Measurements from ENCODE around the gene MADD.

MADD gene

DNA sequence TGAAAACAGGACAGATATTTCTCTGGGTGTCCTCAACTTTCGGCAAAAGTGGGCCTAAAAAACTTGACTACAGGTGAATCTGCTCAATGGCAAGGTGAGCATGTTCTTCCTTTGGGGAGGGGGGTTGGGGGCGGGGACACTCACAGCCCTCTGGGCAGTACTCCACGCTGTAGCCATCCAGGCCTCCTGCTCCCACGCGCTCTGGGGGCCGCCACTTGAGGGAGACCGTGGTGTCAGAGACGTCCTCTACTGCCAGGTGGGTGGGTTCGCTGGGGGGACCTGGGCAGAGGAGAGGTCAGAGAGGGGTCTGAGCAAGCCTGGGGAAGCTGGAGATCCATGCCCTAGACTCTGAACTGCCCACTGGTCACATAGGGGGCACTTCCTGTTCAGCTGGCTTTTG, 65.8 kb downstream of the MADD start:
- no peaks in the 10 kb centered on the region for H3K9me3 ChIP-seq (ENCODE audit: insufficient read depth, low read length)
- no peak overlapping the region for H3K9ac ChIP-seq (ENCODE audit: low read length)
- no peak overlapping the region for H3K27ac ChIP-seq (ENCODE audit: low read length)
- H3K36me3 ChIP-seq (replicated peaks; ENCODE audit: low read depth, low read length) = peaks cover 3% of the 10 kb centered on the region
- H3K79me2 ChIP-seq (ENCODE audit: low read length) = no peaks in the 10 kb centered on the region
- peaks cover 2% of the 10 kb centered on the region for H3K4me1 ChIP-seq (ENCODE audit: low read length)
- H3K4me3 ChIP-seq (ENCODE audit: low read length) = no peak overlapping the region
- H4K20me1 ChIP-seq (ENCODE audit: insufficient read depth, low read length) = no peaks in the 10 kb centered on the region
- no peaks in the 10 kb centered on the region for H3K27me3 ChIP-seq (ENCODE audit: low read depth, low read length)
- TF ChIP-seq, protein P1, sequence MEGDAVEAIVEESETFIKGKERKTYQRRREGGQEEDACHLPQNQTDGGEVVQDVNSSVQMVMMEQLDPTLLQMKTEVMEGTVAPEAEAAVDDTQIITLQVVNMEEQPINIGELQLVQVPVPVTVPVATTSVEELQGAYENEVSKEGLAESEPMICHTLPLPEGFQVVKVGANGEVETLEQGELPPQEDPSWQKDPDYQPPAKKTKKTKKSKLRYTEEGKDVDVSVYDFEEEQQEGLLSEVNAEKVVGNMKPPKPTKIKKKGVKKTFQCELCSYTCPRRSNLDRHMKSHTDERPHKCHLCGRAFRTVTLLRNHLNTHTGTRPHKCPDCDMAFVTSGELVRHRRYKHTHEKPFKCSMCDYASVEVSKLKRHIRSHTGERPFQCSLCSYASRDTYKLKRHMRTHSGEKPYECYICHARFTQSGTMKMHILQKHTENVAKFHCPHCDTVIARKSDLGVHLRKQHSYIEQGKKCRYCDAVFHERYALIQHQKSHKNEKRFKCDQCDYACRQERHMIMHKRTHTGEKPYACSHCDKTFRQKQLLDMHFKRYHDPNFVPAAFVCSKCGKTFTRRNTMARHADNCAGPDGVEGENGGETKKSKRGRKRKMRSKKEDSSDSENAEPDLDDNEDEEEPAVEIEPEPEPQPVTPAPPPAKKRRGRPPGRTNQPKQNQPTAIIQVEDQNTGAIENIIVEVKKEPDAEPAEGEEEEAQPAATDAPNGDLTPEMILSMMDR (IDR thresholded peaks at IDR 0.05; ENCODE audit: low read depth, low read length) = no peak
- TF ChIP-seq EZH2phosphoT487 (IDR thresholded peaks at IDR 0.05; ENCODE audit: low read depth) = no peak
- H3K4me2 ChIP-seq (ENCODE audit: low read length) = no peak overlapping the region
- H2AFZ ChIP-seq (ENCODE audit: low read depth, low read length) = no peak overlapping the region

DNA sequence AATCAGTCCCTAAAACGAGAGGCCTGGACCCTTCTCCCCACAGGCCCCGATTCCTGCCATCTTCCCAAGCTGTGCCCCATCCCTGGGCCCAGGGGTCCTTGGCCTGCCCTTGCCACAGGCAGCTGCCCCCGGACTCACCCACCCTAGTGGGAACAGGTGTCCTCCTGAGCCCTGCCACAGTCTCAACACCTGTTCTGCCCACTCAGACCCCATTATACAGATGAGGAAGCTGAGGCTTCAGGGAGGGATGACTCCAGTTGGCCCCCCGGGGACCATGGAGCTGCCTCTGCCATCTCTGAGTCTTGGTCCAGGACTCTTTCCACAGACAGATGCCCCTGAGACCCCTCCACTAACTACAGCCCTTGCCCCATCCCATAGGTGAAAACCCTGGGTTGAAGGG, 66.7 kb downstream of the MADD start:
- no peaks in the 10 kb centered on the region for H3K27me3 ChIP-seq (ENCODE audit: low read depth, low read length)
- no peak overlapping the region for H3K4me3 ChIP-seq (ENCODE audit: low read length)
- no peaks in the 10 kb centered on the region for H3K4me1 ChIP-seq (ENCODE audit: low read length)
- no peak overlapping the region for H3K27ac ChIP-seq (ENCODE audit: low read length)
- no peaks in the 10 kb centered on the region for H4K20me1 ChIP-seq (ENCODE audit: insufficient read depth, low read length)
- H2AFZ ChIP-seq (ENCODE audit: low read depth, low read length) = no peak overlapping the region
- no peaks in the 10 kb centered on the region for H3K79me2 ChIP-seq (ENCODE audit: low read length)
- TF ChIP-seq, protein P1 (IDR thresholded peaks at IDR 0.05; ENCODE audit: low read depth, low read length) = no peak
- TF ChIP-seq EZH2phosphoT487 (IDR thresholded peaks at IDR 0.05; ENCODE audit: low read depth) = no peak
- H3K36me3 ChIP-seq (replicated peaks; ENCODE audit: low read depth, low read length) = no peaks in the 10 kb centered on the region
- no peaks in the 10 kb centered on the region for H3K9me3 ChIP-seq (ENCODE audit: insufficient read depth, low read length)
- H3K4me2 ChIP-seq (ENCODE audit: low read length) = no peak overlapping the region
- H3K9ac ChIP-seq (ENCODE audit: low read length) = no peak overlapping the region

- H3K9me3 ChIP-seq (ENCODE audit: insufficient read depth, low read length) = no peaks in the 10 kb centered on the region
- H3K27ac ChIP-seq (ENCODE audit: low read length) = no peak overlapping the region
- H4K20me1 ChIP-seq (ENCODE audit: insufficient read depth, low read length) = no peaks in the 10 kb centered on the region
- H3K79me2 ChIP-seq (ENCODE audit: low read length) = no peaks in the 10 kb centered on the region
- no peaks in the 10 kb centered on the region for H3K36me3 ChIP-seq (replicated peaks; ENCODE audit: low read depth, low read length)
- no peak for TF ChIP-seq EZH2phosphoT487 (IDR thresholded peaks at IDR 0.05; ENCODE audit: low read depth)
- TF ChIP-seq, protein P1 (IDR thresholded peaks at IDR 0.05; ENCODE audit: low read depth, low read length) = no peak
- H3K4me2 ChIP-seq (ENCODE audit: low read length) = no peak overlapping the region
- H3K27me3 ChIP-seq (ENCODE audit: low read depth, low read length) = no peaks in the 10 kb centered on the region
- H2AFZ ChIP-seq (ENCODE audit: low read depth, low read length) = no peak overlapping the region
- H3K4me3 ChIP-seq (ENCODE audit: low read length) = no peak overlapping the region
- no peaks in the 10 kb centered on the region for H3K4me1 ChIP-seq (ENCODE audit: low read length)
- H3K9ac ChIP-seq (ENCODE audit: low read length) = no peak overlapping the region
Observed at GRCh38 chr11:47337229-47337924, 67.4 kb downstream of the MADD start.

DNA sequence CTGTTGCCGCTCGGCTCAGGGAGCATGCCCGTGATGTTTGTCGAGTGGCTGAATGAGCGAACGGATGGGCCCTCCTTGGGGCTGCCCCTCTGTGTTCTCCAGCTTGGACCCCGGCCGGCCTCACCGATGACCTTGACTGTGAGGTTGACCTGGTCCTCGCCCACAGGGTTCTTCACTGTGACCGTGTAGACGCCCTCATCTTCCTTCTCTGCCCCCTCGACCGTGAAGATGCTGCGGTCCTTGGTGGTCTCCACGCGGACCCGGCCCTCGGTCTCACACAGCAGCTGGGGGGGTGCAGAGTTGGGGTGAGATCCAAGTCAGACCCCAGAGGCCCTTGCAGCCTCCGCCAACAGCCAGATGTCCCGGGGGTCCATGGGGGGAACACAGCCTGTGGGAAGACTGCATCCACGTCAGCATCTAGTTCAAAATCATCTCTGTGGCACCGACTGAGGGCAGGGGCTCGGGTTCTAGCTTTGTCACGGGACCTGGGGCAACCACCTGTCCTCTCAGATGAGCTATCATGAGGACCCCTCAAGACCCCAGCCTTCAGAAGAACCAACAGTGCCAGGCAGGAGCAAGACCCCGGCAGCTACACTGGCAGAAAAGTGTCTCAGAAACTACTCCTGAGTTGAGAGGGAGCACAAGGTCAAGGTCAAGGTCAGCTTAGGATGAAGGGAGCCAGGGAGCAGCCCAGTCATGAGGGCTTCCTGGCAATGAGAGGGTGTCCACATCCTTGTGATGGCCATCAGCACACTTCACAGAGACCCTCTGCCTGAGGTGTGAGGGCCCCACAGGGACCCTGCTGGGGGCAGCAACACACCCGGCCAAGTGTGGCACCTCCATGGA, 68.7 kb downstream of the MADD start:
- no peaks in the 10 kb centered on the region for H3K27me3 ChIP-seq (ENCODE audit: low read depth, low read length)
- no peaks in the 10 kb centered on the region for H3K9me3 ChIP-seq (ENCODE audit: insufficient read depth, low read length)
- no peak overlapping the region for H3K4me3 ChIP-seq (ENCODE audit: low read length)
- no peaks in the 10 kb centered on the region for H3K4me1 ChIP-seq (ENCODE audit: low read length)
- no peak overlapping the region for H3K9ac ChIP-seq (ENCODE audit: low read length)
- no peaks in the 10 kb centered on the region for H3K79me2 ChIP-seq (ENCODE audit: low read length)
- H3K36me3 ChIP-seq (replicated peaks; ENCODE audit: low read depth, low read length) = no peaks in the 10 kb centered on the region
- H3K27ac ChIP-seq (ENCODE audit: low read length) = no peak overlapping the region
- no peak overlapping the region for H2AFZ ChIP-seq (ENCODE audit: low read depth, low read length)
- TF ChIP-seq EZH2phosphoT487 (IDR thresholded peaks at IDR 0.05; ENCODE audit: low read depth) = no peak
- TF ChIP-seq, protein P1 (IDR thresholded peaks at IDR 0.05; ENCODE audit: low read depth, low read length) = no peak
- no peak overlapping the region for H3K4me2 ChIP-seq (ENCODE audit: low read length)
- no peaks in the 10 kb centered on the region for H4K20me1 ChIP-seq (ENCODE audit: insufficient read depth, low read length)

Measured in OCI-LY3 (cell line).